ENCODE results near the gene PLAAT3. TPM values are rescaled to one million over a fixed set of nuclear protein-coding genes. Genes with fewer than 3 reads are reported as not detected.
"Not testable (repeated sequence)": the region's sequence is repeated elsewhere in the genome, so short reads cannot be mapped to it uniquely, and the experiment has no call there.

PLAAT3 gene
- total and polyA plus RNA-seq, 7 donors = 50.0 to 115 (median 82.3) TPM

GRCh38 chr11:63589000-63589399 lies 25.2 kb downstream of the PLAAT3 start:
- Histone ChIP-seq H3K27me3 (ENCODE audit: insufficient read depth in 3 of 3, low read length in 2 of 3) (no peaks in the 10 kb centered on the region), H3K4me3 (no peak overlapping the region), H3K36me3 (ENCODE audit: insufficient read depth in 1 of 2, low read depth in 1 of 2) (peaks cover 3 to 93% of the 10 kb centered on the region in 2 donors), H3K9me3 (no peaks in the 10 kb centered on the region), H3K27ac (no peak overlapping the region), H3K4me1 (no peaks in the 10 kb centered on the region)
- intact Hi-C loops (cut with DNase I) = loop anchor here in 1 of 2 donors (10.0 kb wide), 1 partner anchor 104 kb away; no protein-coding TSS in a partner anchor
- TF ChIP-seq CTCF (IDR thresholded peaks at IDR 0.05) = no peak
- WGBS, 3 donors = 32 to 52% (median 33%) methylated on average over 3 of the region's 3 CpGs
- no peak for ATAC-seq
- DNase-seq = no peak

- intact Hi-C loops (cut with DNase I) = loop anchor here in 1 of 2 donors (10.0 kb wide), 1 partner anchor 102 kb away; no protein-coding TSS in a partner anchor
- Histone ChIP-seq H3K4me1 (no peaks in the 10 kb centered on the region), H3K4me3 (no peak overlapping the region), H3K27me3 (ENCODE audit: insufficient read depth in 3 of 3, low read length in 2 of 3) (no peaks in the 10 kb centered on the region), H3K9me3 (no peaks in the 10 kb centered on the region), H3K36me3 (ENCODE audit: insufficient read depth in 1 of 2, low read depth in 1 of 2) (peaks cover 3 to 94% of the 10 kb centered on the region in 2 donors), H3K27ac (no peak overlapping the region)
- 94 to 97% (median 94%) methylated on average over 6 of the region's 6 CpGs for WGBS, 3 donors
- no peak for DNase-seq
- no peak for TF ChIP-seq CTCF (IDR thresholded peaks at IDR 0.05)
- no peak for ATAC-seq
Measured at GRCh38 chr11:63586451-63587166, 27.6 kb downstream of the PLAAT3 start.

GRCh38 chr11:63583357-63583677 lies 30.9 kb downstream of the PLAAT3 start:
- Histone ChIP-seq H3K4me3 (no peak overlapping the region), H3K36me3 (ENCODE audit: insufficient read depth in 1 of 2, low read depth in 1 of 2) (peaks cover 0 to 79% of the 10 kb centered on the region in 2 donors), H3K9me3 (peaks cover 15% of the 10 kb centered on the region), H3K27me3 (ENCODE audit: insufficient read depth in 3 of 3, low read length in 2 of 3) (no peaks in the 10 kb centered on the region), H3K27ac (no peak overlapping the region), H3K4me1 (no peaks in the 10 kb centered on the region)
- no peak for DNase-seq
- TF ChIP-seq CTCF (IDR thresholded peaks at IDR 0.05) = no peak
- intact Hi-C loops (cut with DNase I) = loop anchor here in 1 of 2 donors (10.0 kb wide), 1 partner anchor 99 kb away; no protein-coding TSS in a partner anchor
- ATAC-seq = no peak

- ATAC-seq; H3K4me1 ChIP-seq; H3K27ac ChIP-seq; DNase-seq; H3K4me3 ChIP-seq; H3K27me3 ChIP-seq (ENCODE audit: insufficient read depth in 3 of 3, low read length in 2 of 3): not testable (repeated sequence)
- H3K9me3 ChIP-seq = peaks cover 15% of the 10 kb centered on the region
- 86 to 94% (median 90%) methylated on average over 7 of the region's 7 CpGs for WGBS, 3 donors
- intact Hi-C loops (cut with DNase I) = loop anchor here in 1 of 2 donors (10.0 kb wide), 1 partner anchor 96 kb away; no protein-coding TSS in a partner anchor
- H3K36me3 ChIP-seq (ENCODE audit: insufficient read depth in 1 of 2, low read depth in 1 of 2) = peaks cover 0 to 65% of the 10 kb centered on the region in 2 donors
Measured at GRCh38 chr11:63581224-63581623, 33.0 kb downstream of the PLAAT3 start.

- H3K4me3 ChIP-seq; H3K27me3 ChIP-seq (ENCODE audit: insufficient read depth in 3 of 3, low read length in 2 of 3); intact Hi-C loops (cut with DNase I); ATAC-seq; H3K27ac ChIP-seq; DNase-seq: not testable (repeated sequence)
- Histone ChIP-seq H3K4me1 (peaks cover 12% of the 10 kb centered on the region), H3K9me3 (peaks cover 15% of the 10 kb centered on the region), H3K36me3 (ENCODE audit: insufficient read depth in 1 of 2, low read depth in 1 of 2) (peaks cover 0 to 43% of the 10 kb centered on the region in 2 donors)
- 85 to 93% (median 90%) methylated on average over 2 of the region's 3 CpGs for WGBS, 3 donors
Measured at GRCh38 chr11:63578882-63579281, 35.4 kb downstream of the PLAAT3 start.

Measured in psoas muscle (tissue), 8 donors.